ENCODE data around the gene PNPLA4.

The PNPLA4 gene

DNA sequence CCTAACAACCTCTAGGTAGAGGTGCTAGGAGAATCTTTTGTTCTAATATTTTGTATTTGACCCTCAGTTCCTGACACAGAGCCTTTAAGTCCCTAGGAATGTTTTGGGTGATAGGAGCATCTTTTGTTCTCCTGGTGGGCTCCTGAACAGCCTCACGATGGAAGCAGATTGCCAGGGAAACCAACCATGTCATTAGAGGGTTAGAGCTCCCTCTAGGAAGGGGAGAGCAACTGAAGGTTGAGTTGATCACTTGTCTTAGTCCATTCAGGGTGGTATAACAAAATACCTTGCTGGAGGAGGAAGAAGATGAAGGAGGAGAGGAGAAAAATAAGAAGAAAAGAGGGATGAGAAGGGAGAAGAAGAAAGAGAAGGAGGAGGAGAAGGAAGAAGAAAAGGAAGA is 75.0 kb downstream of the PNPLA4 start:
- DNase-seq: no peak

Measured in NCI-H510A (cell line).